HEK293 (cell line): ENCODE measurements around the gene SHROOM4.

Source experiments
- CTCF ChIA-PET: fragments of 350-600 bp; formaldehyde crosslinking; extraction: SDS; loops from one replicate; lab custom pipeline; 2021; ENCODE audit warnings: antibody characterized with exemption; lab: Yijun Ruan, JAX
- POLR2A ChIA-PET: fragments of 300-600 bp; formaldehyde crosslinking; extraction: SDS; loops from one replicate; lab custom pipeline; 2020; ENCODE audit warnings: antibody characterized with exemption, inconsistent platforms; lab: Yijun Ruan, JAX
- H3K27ac ChIP-seq: fragments of 200-500 bp; sonication (Bioruptor generic); 2 replicates; pipeline ENCODE4 v1.5.1; 2014; ENCODE audit warnings: low read depth, low read length, control low read depth, inconsistent platforms; ENCODE audit errors: extremely low read depth
- H3K36me3 ChIP-seq, 2 experiments: fragments of 200-500 bp in 1 of 2; sonication (Bioruptor generic) in 1 of 2; 1 replicate in 1 of 2; 2 replicates in 1 of 2; pipeline ENCODE4 v1.5.1; 2014 to 2017; ENCODE audit warnings: inconsistent platforms in 2 of 2, low read length in 2 of 2; ENCODE audit not compliant: control insufficient read depth in 2 of 2, insufficient read depth in 1 of 2
- H3K4me1 ChIP-seq: fragments of 200-500 bp; sonication (Bioruptor generic); 2 replicates; pipeline ENCODE4 v1.5.1; 2014; ENCODE audit warnings: mild to moderate bottlenecking, low read length, inconsistent platforms; ENCODE audit not compliant: control insufficient read depth, insufficient read depth
- H3K4me3 ChIP-seq: 2 replicates; pipeline ENCODE4 v1.5.1; 2011; ENCODE audit warnings: low read depth, mild to moderate bottlenecking, control low read depth, low read length, moderate library complexity
- H3K9me3 ChIP-seq: fragments of 200-500 bp; sonication (Bioruptor generic); 2 replicates; pipeline ENCODE4 v1.5.1; 2014; ENCODE audit warnings: low read depth, low read length, inconsistent platforms; ENCODE audit not compliant: control insufficient read depth, insufficient read depth
- FEZF1 ChIP-seq: fragments of 450-650 bp; formaldehyde crosslinking; IDR thresholded peaks from 2 replicates; pipeline ENCODE4 v1.5.1; 2016; ENCODE audit warnings: missing biosample characterization, missing genetic modification characterization
- MEIS1 ChIP-seq: sonication (generic); formaldehyde crosslinking; IDR thresholded peaks from 2 replicates; pipeline ENCODE4 v1.8.1; 2022; ENCODE audit warnings: missing genetic modification reagents, mild to moderate bottlenecking, borderline replicate concordance
- PBX3 ChIP-seq: sonication (generic); formaldehyde crosslinking; IDR thresholded peaks from 2 replicates; pipeline ENCODE4 v1.8.1; 2022; ENCODE audit warnings: mild to moderate bottlenecking, moderate library complexity, missing genetic modification reagents
- PRDM1 ChIP-seq: fragments of 450-650 bp; formaldehyde crosslinking; IDR thresholded peaks from 2 replicates; pipeline ENCODE4; 2016; ENCODE audit warnings: missing biosample characterization, missing genetic modification characterization
- SCRT2 ChIP-seq: fragments of 450-650 bp; formaldehyde crosslinking; IDR thresholded peaks from 2 replicates; pipeline ENCODE4 v1.5.1; 2016; ENCODE audit warnings: missing biosample characterization, missing genetic modification characterization
- SP2 ChIP-seq: fragments of 450-650 bp; formaldehyde crosslinking; IDR thresholded peaks from 2 replicates; pipeline ENCODE4 v1.5.1; 2016; ENCODE audit warnings: missing biosample characterization, missing genetic modification characterization
- YY1 ChIP-seq: fragments of 450-650 bp; formaldehyde crosslinking; IDR thresholded peaks from 2 replicates; pipeline ENCODE4 v1.5.1; 2018; ENCODE audit warnings: missing biosample characterization, missing genetic modification characterization
- ZBTB1 ChIP-seq: fragments of 450-650 bp; formaldehyde crosslinking; IDR thresholded peaks from 2 replicates; pipeline ENCODE4 v1.5.1; 2016; ENCODE audit warnings: missing biosample characterization, missing genetic modification characterization
- ZBTB21 ChIP-seq: fragments of 450-650 bp; formaldehyde crosslinking; IDR thresholded peaks from 2 replicates; pipeline ENCODE4 v1.5.1; 2017; ENCODE audit warnings: missing biosample characterization, missing genetic modification characterization
- ZBTB48 ChIP-seq: fragments of 450-650 bp; formaldehyde crosslinking; IDR thresholded peaks from 2 replicates; pipeline ENCODE4 v1.5.1; 2016; ENCODE audit warnings: missing biosample characterization, missing genetic modification characterization
- ZNF10 ChIP-seq: fragments of 450-650 bp; formaldehyde crosslinking; IDR thresholded peaks from 2 replicates; pipeline ENCODE4 v1.5.1; 2017; ENCODE audit warnings: missing biosample characterization, missing genetic modification characterization
- ZNF146 ChIP-seq: fragments of 450-650 bp; formaldehyde crosslinking; IDR thresholded peaks from 2 replicates; pipeline ENCODE4 v1.5.1; 2016; ENCODE audit warnings: missing biosample characterization, missing genetic modification characterization
- ZNF184 ChIP-seq: fragments of 450-650 bp; IDR thresholded peaks from 2 replicates; pipeline ENCODE4 v1.5.1; 2018; ENCODE audit warnings: missing biosample characterization, mild to moderate bottlenecking, missing genetic modification characterization
- ZNF248 ChIP-seq: fragments of 450-650 bp; formaldehyde crosslinking; IDR thresholded peaks from 2 replicates; pipeline ENCODE4 v1.5.1; 2017; ENCODE audit warnings: missing biosample characterization, missing genetic modification characterization
- ZNF324 ChIP-seq: fragments of 450-650 bp; formaldehyde crosslinking; IDR thresholded peaks from 2 replicates; pipeline ENCODE4 v1.5.1; 2016; ENCODE audit warnings: missing biosample characterization, missing genetic modification characterization
- ZNF335 ChIP-seq: fragments of 450-650 bp; formaldehyde crosslinking; conservative IDR thresholded peaks from 2 replicates; pipeline ENCODE4 v1.5.1; 2016; ENCODE audit warnings: missing biosample characterization, missing genetic modification characterization
- ZNF366 ChIP-seq: fragments of 450-650 bp; formaldehyde crosslinking; conservative IDR thresholded peaks from 2 replicates; pipeline ENCODE4 v1.5.1; 2016; ENCODE audit warnings: missing biosample characterization, missing genetic modification characterization
- ZNF391 ChIP-seq: fragments of 450-650 bp; formaldehyde crosslinking; IDR thresholded peaks from 2 replicates; pipeline ENCODE4 v1.5.1; 2016; ENCODE audit warnings: low read depth, missing biosample characterization, missing genetic modification characterization, borderline replicate concordance
- ZNF394 ChIP-seq: fragments of 450-650 bp; formaldehyde crosslinking; IDR thresholded peaks from 2 replicates; pipeline ENCODE4 v1.5.1; 2016; ENCODE audit warnings: missing biosample characterization, missing genetic modification characterization, mild to moderate bottlenecking, moderate library complexity, borderline replicate concordance
- ZNF423 ChIP-seq: fragments of 450-650 bp; formaldehyde crosslinking; IDR thresholded peaks from 2 replicates; pipeline ENCODE4 v1.5.1; 2016; ENCODE audit warnings: missing biosample characterization, missing genetic modification characterization
- ZNF48 ChIP-seq: fragments of 450-650 bp; formaldehyde crosslinking; IDR thresholded peaks from 2 replicates; pipeline ENCODE4 v1.5.1; 2016; ENCODE audit warnings: missing biosample characterization, missing genetic modification characterization
- ZNF561 ChIP-seq: fragments of 450-650 bp; IDR thresholded peaks from 2 replicates; pipeline ENCODE4 v1.5.1; 2018; ENCODE audit warnings: missing biosample characterization, missing genetic modification characterization, borderline replicate concordance
- ZNF623 ChIP-seq: fragments of 450-650 bp; formaldehyde crosslinking; IDR thresholded peaks from 2 replicates; pipeline ENCODE4 v1.5.1; 2016; ENCODE audit warnings: missing biosample characterization, missing genetic modification characterization
- ZNF654 ChIP-seq: fragments of 450-650 bp; formaldehyde crosslinking; IDR thresholded peaks from 2 replicates; pipeline ENCODE4 v1.5.1; 2016; ENCODE audit warnings: low read depth, missing biosample characterization, missing genetic modification characterization
- ZNF658 ChIP-seq: fragments of 450-650 bp; formaldehyde crosslinking; IDR thresholded peaks from 2 replicates; pipeline ENCODE4; 2016; ENCODE audit warnings: missing biosample characterization, missing genetic modification characterization
- ZNF776 ChIP-seq: fragments of 450-650 bp; formaldehyde crosslinking; IDR thresholded peaks from 2 replicates; pipeline ENCODE4 v1.5.0; 2017; ENCODE audit warnings: missing biosample characterization, missing genetic modification characterization, borderline replicate concordance
- TF ChIP-seq, protein P1 (sequence below): fragments of 450-650 bp; formaldehyde crosslinking; IDR thresholded peaks from 2 replicates; pipeline ENCODE4 v1.5.1; 2016; ENCODE audit warnings: missing biosample characterization, missing genetic modification characterization
- TF ChIP-seq, protein P2 (sequence below): fragments of 450-650 bp; formaldehyde crosslinking; IDR thresholded peaks from 2 replicates; pipeline ENCODE4 v1.5.1; 2016; ENCODE audit warnings: missing biosample characterization, missing genetic modification characterization

The SHROOM4 gene

DNA sequence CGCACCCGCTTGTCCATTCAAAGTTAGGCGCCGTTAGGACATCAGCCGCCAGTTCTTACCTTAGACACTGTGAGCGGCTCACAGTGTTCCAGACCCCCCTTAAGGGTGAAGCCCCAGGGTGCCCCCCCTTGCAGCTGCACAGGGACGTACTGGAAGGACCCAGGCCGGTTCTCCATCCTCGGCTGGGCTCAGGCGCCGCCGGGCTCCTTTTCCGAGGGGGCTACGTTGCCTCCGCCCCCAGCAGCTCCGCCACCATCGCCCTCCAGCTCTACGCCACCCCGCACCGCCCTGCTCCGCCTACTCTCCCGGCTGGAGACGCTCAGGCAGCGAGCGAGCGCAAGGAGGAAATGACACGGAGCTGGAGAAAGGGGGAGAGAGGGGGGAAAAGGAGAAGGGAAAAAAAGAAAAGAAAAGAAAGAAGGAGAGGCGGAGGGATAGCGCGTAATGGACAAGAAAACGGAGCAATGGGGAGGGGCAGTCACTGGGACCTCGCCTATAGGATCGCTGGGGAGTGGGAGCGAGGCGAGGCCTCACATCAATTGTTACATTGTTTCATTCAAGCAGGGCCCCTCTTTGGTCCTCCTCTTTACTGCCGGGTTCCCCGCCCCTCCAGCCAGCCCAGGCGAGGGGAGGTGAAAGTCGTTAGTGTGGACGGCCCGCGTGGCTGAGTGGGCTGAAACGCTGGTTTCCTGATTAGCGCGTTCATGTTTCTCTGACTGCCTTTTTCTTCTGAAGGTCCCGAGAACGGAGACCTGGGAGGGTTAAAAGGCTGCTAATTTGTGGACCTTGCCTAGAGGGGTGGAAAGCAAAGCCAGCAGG lies at the start of gene SHROOM4:
TSS of gene SHROOM4 (minus strand) at position 352 of the 819 bp plus-strand sequence. CDS start at position 176, 176 bp downstream.
- ChIA-PET POLR2A (interaction anchor here (1.5 kb wide), 1 partner anchor 15 kb away, joined by 3 read pairs; no protein-coding TSS in a partner anchor), CTCF (interaction anchor here (0.8 kb wide), 1 partner anchor 123 kb away, joined by 4 read pairs; no protein-coding TSS in a partner anchor)
- Histone ChIP-seq H3K36me3 (no peaks in the 10 kb centered on the region), H3K9me3 (no peaks in the 10 kb centered on the region), H3K27ac (no peak within 1 kb of the TSS; the same call in 1 of the 2 replicates), H3K4me3 (peak within 1 kb of the TSS; percentile 37), H3K4me1 (no peaks in the 10 kb centered on the region)
- TF ChIP-seq ZNF776 (tag by site-specific recombination) = no peak
- TF ChIP-seq ZNF658 (tag by site-specific recombination) = no peak
- no peak for TF ChIP-seq ZBTB21 (tag by site-specific recombination)
- no peak for TF ChIP-seq MEIS1 (CRISPR knock-in tag)
- no peak for TF ChIP-seq ZBTB48 (tag by site-specific recombination)
- no peak for TF ChIP-seq ZBTB1
- no peak for TF ChIP-seq ZNF654 (tag by site-specific recombination)
- TF ChIP-seq ZNF146 (tag by site-specific recombination) = no peak
- TF ChIP-seq YY1 = no peak
- no peak for TF ChIP-seq ZNF10 (tag by site-specific recombination)
- no peak for TF ChIP-seq ZNF248 (tag by site-specific recombination)
- TF ChIP-seq ZNF394 (tag by site-specific recombination) = no peak
- no peak for TF ChIP-seq ZNF48 (tag by site-specific recombination)
- TF ChIP-seq ZNF623 (tag by site-specific recombination) = no peak
- no peak for TF ChIP-seq ZNF366 (tag by site-specific recombination)
- TF ChIP-seq ZNF391 (tag by site-specific recombination) = no peak
- TF ChIP-seq ZNF184 = no peak

DNA sequence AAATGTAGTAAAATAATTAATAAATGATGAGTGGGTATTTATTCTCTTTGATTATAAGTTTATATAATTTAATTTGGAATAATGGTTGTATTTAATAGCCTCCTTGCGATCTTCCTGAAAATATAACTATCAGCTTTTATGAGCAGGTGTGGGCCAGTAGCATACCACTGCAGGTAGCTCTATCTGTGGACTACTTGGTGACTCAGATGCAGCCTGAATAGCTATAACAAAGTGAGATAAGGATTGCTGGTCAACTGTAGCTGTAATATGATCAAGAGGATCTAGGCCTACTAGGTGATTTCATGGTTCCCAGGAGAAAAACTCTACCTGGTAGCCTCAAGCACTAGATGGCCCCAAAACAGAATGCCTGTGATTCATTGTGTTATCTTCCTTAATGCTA lies 49.5 kb upstream of the SHROOM4 start:
- Histone ChIP-seq H3K4me1 (no peaks in the 10 kb centered on the region), H3K27ac (no peak overlapping the region), H3K4me3 (no peak overlapping the region), H3K9me3 (no peaks in the 10 kb centered on the region)
- CTCF ChIA-PET = interaction anchor here (0.9 kb wide), 1 partner anchor 42 kb away, joined by 3 read pairs; no protein-coding TSS in a partner anchor
- POLR2A ChIA-PET = no interaction called here
- TF ChIP-seq SP2 (tag by site-specific recombination) (no peak), ZNF423 (tag by site-specific recombination) (no peak), YY1 (no peak)
- TF ChIP-seq, all 188 proteins: peak for 0
- H3K36me3 ChIP-seq = no peaks in the 10 kb centered on the region

- H3K27ac ChIP-seq = no peak overlapping the region
- no peaks in the 10 kb centered on the region for H3K9me3 ChIP-seq
- H3K4me1 ChIP-seq = no peaks in the 10 kb centered on the region
- no peak overlapping the region for H3K4me3 ChIP-seq
- POLR2A ChIA-PET = no interaction called here
- CTCF ChIA-PET = no interaction called here
- no peaks in the 10 kb centered on the region for H3K36me3 ChIP-seq
- TF ChIP-seq MEIS1 (CRISPR knock-in tag) = no peak
- no peak for TF ChIP-seq ZNF561 (tag by site-specific recombination)
- TF ChIP-seq SCRT2 = no peak
- no peak for TF ChIP-seq ZNF324 (tag by site-specific recombination)
- TF ChIP-seq PRDM1 (tag by site-specific recombination) = no peak
- TF ChIP-seq, protein P1, sequence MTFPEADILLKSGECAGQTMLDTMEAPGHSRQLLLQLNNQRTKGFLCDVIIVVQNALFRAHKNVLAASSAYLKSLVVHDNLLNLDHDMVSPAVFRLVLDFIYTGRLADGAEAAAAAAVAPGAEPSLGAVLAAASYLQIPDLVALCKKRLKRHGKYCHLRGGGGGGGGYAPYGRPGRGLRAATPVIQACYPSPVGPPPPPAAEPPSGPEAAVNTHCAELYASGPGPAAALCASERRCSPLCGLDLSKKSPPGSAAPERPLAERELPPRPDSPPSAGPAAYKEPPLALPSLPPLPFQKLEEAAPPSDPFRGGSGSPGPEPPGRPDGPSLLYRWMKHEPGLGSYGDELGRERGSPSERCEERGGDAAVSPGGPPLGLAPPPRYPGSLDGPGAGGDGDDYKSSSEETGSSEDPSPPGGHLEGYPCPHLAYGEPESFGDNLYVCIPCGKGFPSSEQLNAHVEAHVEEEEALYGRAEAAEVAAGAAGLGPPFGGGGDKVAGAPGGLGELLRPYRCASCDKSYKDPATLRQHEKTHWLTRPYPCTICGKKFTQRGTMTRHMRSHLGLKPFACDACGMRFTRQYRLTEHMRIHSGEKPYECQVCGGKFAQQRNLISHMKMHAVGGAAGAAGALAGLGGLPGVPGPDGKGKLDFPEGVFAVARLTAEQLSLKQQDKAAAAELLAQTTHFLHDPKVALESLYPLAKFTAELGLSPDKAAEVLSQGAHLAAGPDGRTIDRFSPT (tag by site-specific recombination) = no peak
- no peak for TF ChIP-seq ZNF623 (tag by site-specific recombination)
- no peak for TF ChIP-seq ZNF335 (tag by site-specific recombination)
- TF ChIP-seq, protein P2, sequence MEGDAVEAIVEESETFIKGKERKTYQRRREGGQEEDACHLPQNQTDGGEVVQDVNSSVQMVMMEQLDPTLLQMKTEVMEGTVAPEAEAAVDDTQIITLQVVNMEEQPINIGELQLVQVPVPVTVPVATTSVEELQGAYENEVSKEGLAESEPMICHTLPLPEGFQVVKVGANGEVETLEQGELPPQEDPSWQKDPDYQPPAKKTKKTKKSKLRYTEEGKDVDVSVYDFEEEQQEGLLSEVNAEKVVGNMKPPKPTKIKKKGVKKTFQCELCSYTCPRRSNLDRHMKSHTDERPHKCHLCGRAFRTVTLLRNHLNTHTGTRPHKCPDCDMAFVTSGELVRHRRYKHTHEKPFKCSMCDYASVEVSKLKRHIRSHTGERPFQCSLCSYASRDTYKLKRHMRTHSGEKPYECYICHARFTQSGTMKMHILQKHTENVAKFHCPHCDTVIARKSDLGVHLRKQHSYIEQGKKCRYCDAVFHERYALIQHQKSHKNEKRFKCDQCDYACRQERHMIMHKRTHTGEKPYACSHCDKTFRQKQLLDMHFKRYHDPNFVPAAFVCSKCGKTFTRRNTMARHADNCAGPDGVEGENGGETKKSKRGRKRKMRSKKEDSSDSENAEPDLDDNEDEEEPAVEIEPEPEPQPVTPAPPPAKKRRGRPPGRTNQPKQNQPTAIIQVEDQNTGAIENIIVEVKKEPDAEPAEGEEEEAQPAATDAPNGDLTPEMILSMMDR (tag by site-specific recombination) = no peak
- TF ChIP-seq FEZF1 (tag by site-specific recombination) = no peak
- no peak for TF ChIP-seq PBX3 (CRISPR knock-in tag)
These were observed 46.5 kb upstream of the SHROOM4 start for GRCh38 chrX:50860518-50860917.
